WI38 (cell line): Measurements from ENCODE around the gene OR7A5.

Source experiments
- H3K4me3 ChIP-seq: 2 replicates; pipeline ENCODE4 v1.5.1; 2011; ENCODE audit warnings: low read depth, mild to moderate bottlenecking, control low read depth, low read length
- CTCF ChIP-seq: IDR thresholded peaks from 2 replicates; pipeline ENCODE4 v1.5.1; 2012; ENCODE audit warnings: low read depth, mild to moderate bottlenecking, control low read depth, low read length

Gene OR7A5

GRCh38 chr19:14837391-14837790, 2.4 kb upstream of the OR7A5 start:
- TF ChIP-seq CTCF = no peak
- no peak overlapping the region for H3K4me3 ChIP-seq

GRCh38 chr19:14830702-14831101, 4.3 kb downstream of the OR7A5 start:
- no peak for TF ChIP-seq CTCF
- H3K4me3 ChIP-seq = no peak overlapping the region

GRCh38 chr19:14826006-14826405, 9.0 kb downstream of the OR7A5 start:
- no peak overlapping the region for H3K4me3 ChIP-seq
- no peak for TF ChIP-seq CTCF

- H3K4me3 ChIP-seq = no peak overlapping the region
- TF ChIP-seq CTCF = no peak
Observed at GRCh38 chr19:14821937-14822336, 13.0 kb downstream of the OR7A5 start.

- TF ChIP-seq CTCF = no peak
- no peak overlapping the region for H3K4me3 ChIP-seq
Observed at GRCh38 chr19:14818588-14818987, 16.4 kb downstream of the OR7A5 start.

GRCh38 chr19:14817052-14817451, 17.9 kb downstream of the OR7A5 start:
- H3K4me3 ChIP-seq = no peak overlapping the region
- TF ChIP-seq CTCF = no peak

GRCh38 chr19:14814982-14815652, 19.9 kb downstream of the OR7A5 start:
- TF ChIP-seq CTCF = no peak
- no peak overlapping the region for H3K4me3 ChIP-seq
